Measurements from ENCODE around the gene C10orf53.

- TF ChIP-seq CTCF (IDR thresholded peaks at IDR 0.05) (no peak), POLR2A (IDR thresholded peaks at IDR 0.05) (no peak), POLR2AphosphoS5 (IDR thresholded peaks at IDR 0.05) (no peak)
Observed at GRCh38 chr10:49651039-49651835, 28.2 kb upstream of the C10orf53 start.

All from suprapubic skin (tissue), 4 donors.